Adipocyte (in vitro differentiated cells): Measurements from ENCODE around the gene DYNC1I2.
"Not testable (repeated sequence)": the region's sequence is repeated elsewhere in the genome, so short reads cannot be mapped to it uniquely, and the experiment has no call there.

Source experiments
- DNase-seq: peaks from one replicate; pipeline ENCODE4 v3.0.0-alpha.2; 2015; ENCODE audit warnings: low read depth
- H3K27me3 ChIP-seq: replicated peaks from 2 replicates; pipeline ENCODE4 v1.7.0; 2013; ENCODE audit warnings: mild to moderate bottlenecking, low read length, moderate library complexity; ENCODE audit not compliant: control insufficient read depth, insufficient read depth
- H3K36me3 ChIP-seq: 2 replicates; pipeline ENCODE4 v1.7.0; 2013; ENCODE audit warnings: low read length, mild to moderate bottlenecking, moderate library complexity; ENCODE audit not compliant: control insufficient read depth, insufficient read depth, severe bottlenecking
- H3K4me1 ChIP-seq: 2 replicates; pipeline ENCODE4 v1.7.0; 2013; ENCODE audit warnings: mild to moderate bottlenecking, low read length, moderate library complexity; ENCODE audit not compliant: control insufficient read depth, insufficient read depth
- H3K4me3 ChIP-seq: 2 replicates; pipeline ENCODE4 v1.7.0; 2013; ENCODE audit warnings: mild to moderate bottlenecking, low read length, moderate library complexity
- H3K9ac ChIP-seq: 2 replicates; pipeline ENCODE4 v1.7.0; 2013; ENCODE audit warnings: mild to moderate bottlenecking, low read length, moderate library complexity
- H3K9me3 ChIP-seq: 2 replicates; pipeline ENCODE4 v1.7.0; 2013; ENCODE audit warnings: mild to moderate bottlenecking, low read length, moderate library complexity; ENCODE audit not compliant: control insufficient read depth

DYNC1I2 gene

DNA sequence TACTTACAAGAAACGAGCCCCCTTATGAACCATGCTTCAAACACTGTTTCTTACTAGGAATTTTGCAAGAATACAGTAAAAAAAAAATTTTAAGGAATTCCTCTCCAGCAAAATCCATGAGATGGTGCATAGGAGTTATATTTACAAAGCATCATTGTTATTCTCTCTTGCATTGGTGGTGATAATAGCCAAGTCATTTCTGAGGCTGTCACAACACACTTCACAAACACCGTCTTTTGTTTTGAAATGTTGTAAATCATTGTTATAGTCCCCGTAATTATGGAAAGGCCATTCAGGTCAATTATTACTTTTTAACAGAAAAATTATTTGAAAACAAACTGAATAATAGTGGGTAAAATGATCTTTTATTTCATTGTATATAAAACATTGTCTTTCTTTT, 60.1 kb downstream of the DYNC1I2 start:
- Histone ChIP-seq H3K4me3 (no peak overlapping the region), H3K4me1 (no peaks in the 10 kb centered on the region), H3K36me3 (peaks cover 94% of the 10 kb centered on the region), H3K9me3 (no peaks in the 10 kb centered on the region), H3K27me3 (no peaks in the 10 kb centered on the region), H3K9ac (no peak overlapping the region)
- no peak for DNase-seq

DNA sequence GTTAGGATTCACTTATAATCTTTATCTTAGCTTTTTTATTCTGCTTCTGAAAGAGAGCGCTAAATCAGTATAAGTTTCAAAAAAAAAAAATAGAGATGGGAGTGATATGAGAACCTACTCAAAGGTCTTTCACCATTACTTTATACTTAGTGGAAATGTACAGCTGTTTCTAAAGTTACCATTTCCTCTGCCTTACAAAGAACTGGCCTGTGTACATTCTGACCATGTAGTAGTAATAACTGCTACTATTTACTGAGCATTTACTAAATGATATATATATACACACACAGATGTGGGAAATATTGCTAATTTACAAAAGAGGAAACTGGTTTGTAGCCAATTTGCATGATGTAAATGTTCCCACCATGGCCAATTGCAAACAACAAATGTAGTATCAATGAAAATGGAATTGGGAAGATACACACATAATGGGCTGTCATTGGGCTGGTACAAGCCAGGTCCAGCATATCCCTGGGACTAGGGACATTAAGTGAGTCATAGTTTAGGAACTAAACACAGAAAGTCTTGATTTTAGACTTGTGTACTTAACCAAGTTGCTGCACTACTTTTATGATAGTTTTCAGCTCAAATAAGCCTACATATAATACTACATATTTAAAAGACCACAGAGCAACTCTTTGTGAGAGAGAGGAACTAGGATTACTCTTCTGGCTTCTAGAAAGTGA, 67.1 kb downstream of the DYNC1I2 start:
- peaks cover 52% of the 10 kb centered on the region for H3K36me3 ChIP-seq

GRCh38 chr2:171758762-171759161, 71.5 kb downstream of the DYNC1I2 start:
- not testable (repeated sequence) for DNase-seq, H3K27me3 ChIP-seq, H3K9ac ChIP-seq, H3K4me1 ChIP-seq, H3K4me3 ChIP-seq, H3K9me3 ChIP-seq
- H3K36me3 ChIP-seq: peaks cover 32% of the 10 kb centered on the region

More for the DNA sequence above, 67.1 kb downstream of the DYNC1I2 start:
- Histone ChIP-seq H3K4me3 (no peak overlapping the region), H3K9me3 (no peaks in the 10 kb centered on the region), H3K27me3 (no peaks in the 10 kb centered on the region), H3K9ac (no peak overlapping the region), H3K4me1 (no peaks in the 10 kb centered on the region)
- DNase-seq: peak; percentile 10

GRCh38 chr2:171761176-171761575, 73.9 kb downstream of the DYNC1I2 start:
- DNase-seq: not testable (repeated sequence)

DNA sequence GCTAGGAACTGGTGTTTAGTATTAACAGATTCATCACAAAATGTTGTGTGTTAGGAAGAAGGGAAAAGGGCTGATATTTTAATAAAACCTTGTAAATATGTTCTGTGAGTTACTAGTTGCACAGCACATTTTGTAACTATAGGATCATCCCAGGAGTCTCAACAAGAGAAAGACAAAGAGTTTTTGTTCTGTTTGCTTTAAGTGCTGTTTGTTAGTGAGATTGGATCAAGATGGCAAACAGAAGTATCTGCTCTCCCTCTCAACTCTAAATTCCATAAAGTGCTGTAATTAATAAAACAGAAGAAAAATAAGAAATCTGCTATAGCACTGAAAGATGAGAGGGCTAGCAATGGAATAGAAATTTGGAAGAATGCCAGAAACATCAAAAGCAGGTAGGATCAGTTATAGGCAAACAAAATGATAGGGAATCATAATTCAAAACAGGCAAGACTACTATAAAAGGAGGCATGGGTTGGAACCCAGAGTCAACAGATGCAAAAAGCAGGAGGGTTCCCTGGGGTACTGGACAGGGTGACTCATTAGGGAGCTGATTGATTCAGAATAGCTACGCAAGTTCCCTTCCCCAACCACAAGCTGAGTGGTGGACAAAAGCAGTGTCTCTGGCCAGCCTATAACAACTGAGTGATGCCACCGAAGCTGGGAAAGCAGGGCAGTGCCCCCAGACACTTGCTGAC, 75.8 kb downstream of the DYNC1I2 start:
- Histone ChIP-seq H3K4me3 (no peak overlapping the region), H3K36me3 (peaks cover 28% of the 10 kb centered on the region), H3K4me1 (peaks cover 2% of the 10 kb centered on the region), H3K9ac (no peak overlapping the region), H3K9me3 (no peaks in the 10 kb centered on the region), H3K27me3 (no peaks in the 10 kb centered on the region)
- DNase-seq: no peak

More at GRCh38 chr2:171761176-171761575, 73.9 kb downstream of the DYNC1I2 start:
- not testable (repeated sequence) for H3K4me3 ChIP-seq, H3K4me1 ChIP-seq, H3K9ac ChIP-seq, H3K9me3 ChIP-seq, H3K27me3 ChIP-seq
- H3K36me3 ChIP-seq: peaks cover 28% of the 10 kb centered on the region

DNA sequence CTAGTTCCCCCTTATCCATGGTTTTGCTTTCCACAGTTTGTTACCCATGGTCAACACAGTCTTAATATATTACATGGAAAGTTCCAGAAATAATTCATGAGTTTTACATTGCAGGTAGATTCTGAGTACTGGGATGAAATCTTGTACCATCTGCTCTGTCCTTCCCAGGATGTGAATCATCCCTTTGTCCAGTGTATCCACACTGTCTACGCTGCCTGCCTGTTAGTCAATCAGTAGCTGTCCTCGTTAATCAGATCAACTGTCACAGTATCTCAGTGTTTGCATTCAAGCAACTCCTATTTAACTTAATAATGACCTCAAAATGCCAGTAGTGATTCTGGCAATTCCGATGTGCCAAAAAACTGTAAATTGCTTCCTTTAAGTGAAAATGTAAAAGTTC, 76.3 kb downstream of the DYNC1I2 start:
- Histone ChIP-seq H3K27me3 (no peaks in the 10 kb centered on the region), H3K36me3 (peaks cover 28% of the 10 kb centered on the region), H3K4me1 (peaks cover 2% of the 10 kb centered on the region), H3K9me3 (no peaks in the 10 kb centered on the region), H3K9ac (no peak overlapping the region), H3K4me3 (no peak overlapping the region)
- DNase-seq: no peak

DNA sequence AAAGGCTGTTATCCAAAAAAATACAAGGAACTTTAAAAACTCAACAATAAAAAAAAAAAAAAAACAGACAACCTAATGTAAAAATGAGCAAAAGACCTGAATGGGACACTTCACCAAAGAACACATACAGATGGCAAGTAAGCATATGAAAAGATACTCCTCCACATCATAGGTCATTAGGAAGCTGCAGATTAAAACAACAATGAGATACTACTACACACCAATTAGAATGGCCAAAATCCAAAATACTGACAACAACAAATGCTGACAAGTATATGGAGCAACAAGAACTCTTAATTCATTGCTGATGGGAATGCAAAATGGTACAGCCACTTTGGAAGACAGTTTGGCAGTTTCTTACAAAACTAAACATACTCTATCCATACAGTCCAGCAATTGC, 84.2 kb downstream of the DYNC1I2 start:
- Histone ChIP-seq H3K9ac (no peak overlapping the region), H3K36me3 (no peaks in the 10 kb centered on the region), H3K4me3 (no peak overlapping the region), H3K4me1 (no peaks in the 10 kb centered on the region), H3K27me3 (no peaks in the 10 kb centered on the region), H3K9me3 (no peaks in the 10 kb centered on the region)
- DNase-seq: no peak

GRCh38 chr2:171772373-171772772, 85.1 kb downstream of the DYNC1I2 start:
- Histone ChIP-seq H3K9ac (no peak overlapping the region), H3K27me3 (no peaks in the 10 kb centered on the region), H3K9me3 (no peaks in the 10 kb centered on the region), H3K4me3 (no peak overlapping the region), H3K36me3 (no peaks in the 10 kb centered on the region), H3K4me1 (no peaks in the 10 kb centered on the region)
- DNase-seq: no peak

DNA sequence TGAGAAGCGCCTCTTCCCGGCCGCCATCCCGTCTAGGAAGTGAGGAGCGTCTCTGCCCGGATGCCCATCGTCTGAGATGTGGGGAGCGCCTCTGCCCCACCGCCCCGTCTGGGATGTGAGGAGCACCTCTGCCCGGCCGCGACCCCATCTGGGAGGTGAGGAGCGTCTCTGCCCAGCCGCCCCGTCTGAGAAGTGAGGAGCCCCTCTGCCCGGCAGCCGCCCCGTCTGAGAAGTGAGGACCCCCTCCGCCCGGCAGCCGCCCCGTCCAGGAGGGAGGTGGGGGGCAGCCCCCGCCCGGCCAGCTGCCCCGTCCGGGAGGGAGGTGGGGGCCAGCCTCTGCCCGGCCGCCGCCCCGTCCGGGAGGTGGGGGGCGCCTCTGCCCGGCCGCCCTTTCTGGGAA, 87.3 kb downstream of the DYNC1I2 start:
- DNase-seq, H3K27me3 ChIP-seq, H3K36me3 ChIP-seq, H3K4me1 ChIP-seq, H3K9me3 ChIP-seq, H3K4me3 ChIP-seq, H3K9ac ChIP-seq: not testable (repeated sequence)

GRCh38 chr2:171778515-171778914, 91.2 kb downstream of the DYNC1I2 start:
- no peak overlapping the region for H3K9ac ChIP-seq
- H3K27me3 ChIP-seq: no peaks in the 10 kb centered on the region
- no peaks in the 10 kb centered on the region for H3K4me1 ChIP-seq
- no peak for DNase-seq
- peaks cover 15% of the 10 kb centered on the region for H3K36me3 ChIP-seq
- H3K9me3 ChIP-seq: peaks cover 7% of the 10 kb centered on the region
- H3K4me3 ChIP-seq: no peak overlapping the region

GRCh38 chr2:171785450-171785849, 98.2 kb downstream of the DYNC1I2 start:
- Histone ChIP-seq H3K36me3 (peaks cover 59% of the 10 kb centered on the region), H3K4me3 (no peak overlapping the region), H3K27me3 (no peaks in the 10 kb centered on the region), H3K9ac (no peak overlapping the region), H3K9me3 (no peaks in the 10 kb centered on the region), H3K4me1 (no peaks in the 10 kb centered on the region)
- no peak for DNase-seq
